HepG2 (cell line): ENCODE data around the gene NUDT2. TPM values are rescaled to one million over a fixed set of nuclear protein-coding genes. Genes with fewer than 3 reads are reported as not detected.

ENCODE experiments used
- DMAP1 ChIP-seq: IDR thresholded peaks from 2 replicates; pipeline ENCODE4 v1.6.1; 2016
- HMG20B ChIP-seq: conservative IDR thresholded peaks from 2 replicates; pipeline ENCODE4 v1.6.1; 2016; ENCODE audit warnings: missing genetic modification reagents, missing compliant biosample characterization
- HNRNPH1 ChIP-seq: fragments of 200-400 bp; formaldehyde crosslinking; optimal IDR thresholded peaks from 2 replicates; pipeline ENCODE3; 2017; ENCODE audit warnings: mild to moderate bottlenecking, low read depth, low read length
- IKZF1 ChIP-seq: fragments of 450-650 bp; IDR thresholded peaks from 2 replicates; pipeline ENCODE4 v1.7.1; 2016
- KLF12 ChIP-seq: sonication (generic); formaldehyde crosslinking; IDR thresholded peaks from 2 replicates; pipeline ENCODE4 v1.4.0; 2020; ENCODE audit warnings: missing genetic modification reagents, borderline replicate concordance
- KLF9 ChIP-seq: IDR thresholded peaks from 2 replicates; pipeline ENCODE4 v1.6.1; 2016; ENCODE audit warnings: low read depth
- LCORL ChIP-seq, 2 experiments: fragments of 450-650 bp in 1 of 2; sonication (generic) in 1 of 2; formaldehyde crosslinking in 1 of 2; IDR thresholded peaks; 2 replicates each; pipeline versions ENCODE4 v1.5.0 to v1.6.1; 2017 to 2020; ENCODE audit warnings: antibody characterized with exemption in 1 of 2, missing genetic modification reagents in 1 of 2
- NFATC3 ChIP-seq: sonication (generic); formaldehyde crosslinking; IDR thresholded peaks from 2 replicates; pipeline ENCODE4 v1.5.1; 2020; ENCODE audit warnings: mild to moderate bottlenecking, missing genetic modification reagents
- NFKB2 ChIP-seq: sonication (generic); formaldehyde crosslinking; IDR thresholded peaks from 2 replicates; pipeline ENCODE4 v1.4.0; 2020; ENCODE audit warnings: missing genetic modification reagents, borderline replicate concordance
- NKX3-1 ChIP-seq: sonication (generic); formaldehyde crosslinking; IDR thresholded peaks from 2 replicates; pipeline ENCODE4 v1.5.0; 2020; ENCODE audit warnings: missing genetic modification reagents
- PTBP1 ChIP-seq: fragments of 200-400 bp; formaldehyde crosslinking; IDR thresholded peaks from 2 replicates; pipeline ENCODE4 v1.6.1; 2018; ENCODE audit warnings: low read length, low read depth; ENCODE audit not compliant: poor library complexity, severe bottlenecking
- RAD21 ChIP-seq: fragments of 450-650 bp; formaldehyde crosslinking; IDR thresholded peaks from 2 replicates; pipeline ENCODE4 v1.5.0; 2020; ENCODE audit warnings: mild to moderate bottlenecking
- RCOR2 ChIP-seq: IDR thresholded peaks from 2 replicates; pipeline ENCODE4 v1.6.1; 2016; ENCODE audit warnings: missing biosample characterization, missing genetic modification reagents
- REL ChIP-seq: sonication (generic); formaldehyde crosslinking; conservative IDR thresholded peaks from 2 replicates; pipeline ENCODE4 v1.8.0; 2022; ENCODE audit warnings: mild to moderate bottlenecking, missing genetic modification reagents, moderate library complexity
- SMAD9 ChIP-seq: sonication (generic); formaldehyde crosslinking; IDR thresholded peaks from 2 replicates; pipeline ENCODE4 v1.5.1; 2020; ENCODE audit warnings: mild to moderate bottlenecking, missing genetic modification reagents
- SMYD3 ChIP-seq: sonication (generic); formaldehyde crosslinking; IDR thresholded peaks from 2 replicates; pipeline ENCODE4 v1.8.1; 2023; ENCODE audit warnings: mild to moderate bottlenecking, missing genetic modification reagents
- TEAD2 ChIP-seq: sonication (generic); formaldehyde crosslinking; IDR thresholded peaks from 2 replicates; pipeline ENCODE4 v1.9.0; 2021; ENCODE audit warnings: missing genetic modification reagents
- ZBTB20 ChIP-seq: sonication (generic); formaldehyde crosslinking; IDR thresholded peaks from 2 replicates; pipeline ENCODE4 v1.8.1; 2023; ENCODE audit warnings: missing genetic modification reagents, low read depth, mild to moderate bottlenecking, borderline replicate concordance
- ZBTB37 ChIP-seq: sonication (generic); formaldehyde crosslinking; IDR thresholded peaks from 2 replicates; pipeline ENCODE4 v1.4.0; 2020; ENCODE audit warnings: mild to moderate bottlenecking, missing genetic modification reagents
- ZBTB4 ChIP-seq: sonication (generic); formaldehyde crosslinking; IDR thresholded peaks from 2 replicates; pipeline ENCODE4 v1.4.0; 2020; ENCODE audit warnings: missing genetic modification reagents, mild to moderate bottlenecking, borderline replicate concordance
- ZNF101 ChIP-seq: sonication (generic); formaldehyde crosslinking; IDR thresholded peaks from 2 replicates; pipeline ENCODE4 v1.4.0; 2020; ENCODE audit warnings: mild to moderate bottlenecking, low read depth, missing genetic modification reagents, borderline replicate concordance
- ZNF230 ChIP-seq: sonication (generic); formaldehyde crosslinking; IDR thresholded peaks from 2 replicates; pipeline ENCODE4 v1.4.0; 2020; ENCODE audit warnings: mild to moderate bottlenecking, missing genetic modification reagents
- ZNF432 ChIP-seq: sonication (generic); formaldehyde crosslinking; IDR thresholded peaks from 2 replicates; pipeline ENCODE4 v1.5.0; 2020; ENCODE audit warnings: missing genetic modification reagents, mild to moderate bottlenecking, borderline replicate concordance
- ZNF484 ChIP-seq: sonication (generic); formaldehyde crosslinking; IDR thresholded peaks from 2 replicates; pipeline ENCODE4 v1.5.1; 2020; ENCODE audit warnings: mild to moderate bottlenecking, low read depth, missing genetic modification reagents, borderline replicate concordance
- ZNF546 ChIP-seq: sonication (generic); formaldehyde crosslinking; conservative IDR thresholded peaks from 2 replicates; pipeline ENCODE4 v1.8.1; 2023; ENCODE audit warnings: mild to moderate bottlenecking, missing genetic modification reagents
- ZNF644 ChIP-seq: IDR thresholded peaks from 2 replicates; pipeline ENCODE4 v1.6.1; 2016; ENCODE audit warnings: low read depth
- ZNF761 ChIP-seq: sonication (generic); formaldehyde crosslinking; conservative IDR thresholded peaks from 2 replicates; pipeline ENCODE4 v1.4.0; 2020; ENCODE audit warnings: mild to moderate bottlenecking, missing genetic modification reagents
- ZNF766 ChIP-seq: sonication (generic); formaldehyde crosslinking; IDR thresholded peaks from 2 replicates; pipeline ENCODE4 v1.5.0; 2020; ENCODE audit warnings: missing genetic modification reagents, borderline replicate concordance
- ZSCAN29 ChIP-seq: sonication (generic); formaldehyde crosslinking; conservative IDR thresholded peaks from 2 replicates; pipeline ENCODE4 v1.4.0; 2020; ENCODE audit warnings: mild to moderate bottlenecking, missing genetic modification reagents
- polyA plus RNA-seq, 8 experiments: library from polyadenylated mRNA; depleted of rRNA in 3 of 8; stranded (reverse) in 7 of 8; unstranded in 1 of 8; fragments of >200 nt; fragmentation: Illumina TruSeq in 4 of 8; extraction: Trizol in 4 of 8; gene quantifications; 2 replicates each; pipeline versions ENCODE4 v1.2.1 to v1.2.3, GENCODE V29; 2011 to 2016; ENCODE audit warnings: low read depth in 4 of 8, missing spikeins in 1 of 8, mixed read lengths in 1 of 8; ENCODE audit not compliant: insufficient read depth in 1 of 8
- total RNA-seq, 5 experiments: library from RNA; depleted of rRNA; stranded (reverse); fragments of >200 nt; fragmentation: Illumina TruSeq; extraction: Trizol; gene quantifications; 2 replicates each; pipeline ENCODE4 v1.2.3, GENCODE V29; 2016; ENCODE audit warnings: low read depth in 1 of 5

Gene NUDT2
- total and polyA plus RNA-seq, 2 of the 13 experiments (the other 11 are each of a cell fraction or from before 2014, with no cell fraction given): 19.9 to 24.6 TPM

DNA sequence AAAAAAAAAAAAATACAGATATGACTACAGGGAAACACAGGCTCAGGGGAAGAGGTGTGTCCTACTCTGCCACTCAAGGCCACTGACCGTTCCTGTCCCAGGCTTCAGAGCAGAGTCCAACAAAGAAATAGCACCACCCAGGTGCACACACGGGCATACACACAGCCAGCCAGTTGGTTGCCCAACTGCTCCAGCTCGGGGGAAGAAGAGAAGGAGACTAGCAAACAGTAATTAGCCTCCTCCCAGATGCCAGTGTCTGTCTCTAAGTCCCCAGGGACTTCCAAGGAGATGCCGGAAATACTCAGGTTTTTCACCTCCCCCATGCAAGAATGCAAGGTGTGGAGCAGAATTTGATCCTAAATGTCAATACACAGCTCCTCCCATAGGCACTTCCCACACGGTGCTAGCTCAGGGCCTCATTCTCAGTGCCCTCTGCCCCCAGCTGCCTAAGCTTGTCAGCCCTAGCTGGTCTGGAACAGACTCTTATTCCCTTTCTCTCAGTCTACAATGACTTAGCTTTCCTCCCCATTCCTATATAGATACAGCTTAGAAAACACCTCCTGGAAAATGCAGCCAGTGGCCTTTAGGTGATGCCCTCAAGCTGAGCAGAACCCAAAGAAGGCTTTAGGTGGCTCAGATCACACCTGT lies 45.7 kb downstream of the NUDT2 start (continued):
- TF ChIP-seq ZNF432 (CRISPR knock-in tag) (no peak), IKZF1 (no peak), ZNF761 (CRISPR knock-in tag) (no peak), ZNF766 (CRISPR knock-in tag) (no peak), ZNF644 (peak; percentile 58), TEAD2 (no peak), ZBTB37 (CRISPR knock-in tag) (no peak), ZNF484 (CRISPR knock-in tag) (no peak), HNRNPH1 (no peak), NKX3-1 (no peak), ZNF230 (CRISPR knock-in tag) (no peak), NFKB2 (CRISPR knock-in tag) (no peak), ZNF101 (no peak), PTBP1 (no peak), SMYD3 (CRISPR knock-in tag) (no peak), SMAD9 (CRISPR knock-in tag) (no peak), KLF12 (CRISPR knock-in tag) (no peak), HMG20B (CRISPR knock-in tag) (no peak), RAD21 (CRISPR knock-in tag) (peak; percentile 68), ZNF546 (CRISPR knock-in tag) (no peak), LCORL (IDR thresholded peaks at IDR 0.05) (no peak), LCORL (CRISPR knock-in tag; IDR thresholded peaks at IDR 0.05) (peak; percentile 79), RCOR2 (CRISPR knock-in tag) (peak; percentile 39; the same call in 1 of the 2 replicates), ZBTB20 (no peak; the same call in 1 of the 2 replicates), KLF9 (CRISPR knock-in tag) (0 out of 2 replicates have a peak, but pooled peaks have one; percentile 54), NFATC3 (CRISPR knock-in tag) (no peak), REL (CRISPR knock-in tag) (no peak), DMAP1 (CRISPR knock-in tag) (0 out of 2 replicates have a peak, but pooled peaks have one; percentile 47), ZBTB4 (CRISPR knock-in tag) (no peak), ZSCAN29 (CRISPR knock-in tag) (no peak; the same call in 1 of the 2 replicates)
